ENCODE measurements around the gene KIAA0825.
"Not testable (repeated sequence)": the region's sequence is repeated elsewhere in the genome, so short reads cannot be mapped to it uniquely, and the experiment has no call there.

Gene KIAA0825

GRCh38 chr5:94170158-94170557 lies 448.2 kb downstream of the KIAA0825 start:
- DNase-seq (ENCODE audit: low read depth) = not testable (repeated sequence)

GRCh38 chr5:94168151-94168550 lies 450.3 kb downstream of the KIAA0825 start:
- no peak for DNase-seq (ENCODE audit: low read depth)

- no peak for DNase-seq (ENCODE audit: low read depth)
Measured at GRCh38 chr5:94161801-94162200, 456.6 kb downstream of the KIAA0825 start.

GRCh38 chr5:94159144-94159543 lies 459.3 kb downstream of the KIAA0825 start:
- no peak for DNase-seq (ENCODE audit: low read depth)

- DNase-seq (ENCODE audit: low read depth) = no peak
Measured at GRCh38 chr5:94157704-94158539, 460.5 kb downstream of the KIAA0825 start.

- DNase-seq (ENCODE audit: low read depth) = no peak
Measured at GRCh38 chr5:94154672-94155071, 463.7 kb downstream of the KIAA0825 start.

- DNase-seq (ENCODE audit: low read depth) = no peak
Measured at GRCh38 chr5:94153736-94154450, 464.5 kb downstream of the KIAA0825 start.

- DNase-seq (ENCODE audit: low read depth) = not testable (repeated sequence)
Measured at GRCh38 chr5:94143621-94144020, 474.8 kb downstream of the KIAA0825 start.

- DNase-seq (ENCODE audit: low read depth) = no peak
Measured at GRCh38 chr5:94140300-94140699, 478.1 kb downstream of the KIAA0825 start.

- DNase-seq (ENCODE audit: low read depth) = no peak
Measured at GRCh38 chr5:94130077-94130476, 488.3 kb downstream of the KIAA0825 start.

- no peak for DNase-seq (ENCODE audit: low read depth)
Measured at GRCh38 chr5:94125107-94125506, 493.3 kb downstream of the KIAA0825 start.

- DNase-seq (ENCODE audit: low read depth) = not testable (repeated sequence)
Measured at GRCh38 chr5:94116317-94116716, 502.1 kb downstream of the KIAA0825 start.

GRCh38 chr5:94113087-94113486 lies 505.3 kb downstream of the KIAA0825 start:
- no peak for DNase-seq (ENCODE audit: low read depth)

- peak; percentile 89 for DNase-seq (ENCODE audit: low read depth)
Measured at GRCh38 chr5:94111209-94112004, 507.0 kb downstream of the KIAA0825 start.

- no peak for DNase-seq (ENCODE audit: low read depth)
Measured at GRCh38 chr5:94103514-94104245, 514.7 kb downstream of the KIAA0825 start.
